A549 (cell line): ENCODE results near the gene GOSR2. TPM values are rescaled to one million over a fixed set of nuclear protein-coding genes. Genes with fewer than 3 reads are reported as not detected.

Experiments used
- ATAC-seq, 2 experiments: fragments of 200-7000 bp in 1 of 2; fragments of >200 bp in 1 of 2; cut with Nextera tagmentation in 1 of 2; cut with Tn5 transposase in 1 of 2; 3 replicates each; pipeline versions ENCODE4 v1.8.0 to v1.9.1; 2018 to 2020; ENCODE audit warnings: mild to moderate bottlenecking in 1 of 2, moderate library complexity in 1 of 2
- CTCF ChIA-PET: fragments of 300-600 bp; sonication (Branson Sonifier 250); formaldehyde crosslinking; extraction: SDS; loops from one replicate; lab custom pipeline; 2021; ENCODE audit warnings: antibody characterized with exemption, inconsistent platforms; lab: Yijun Ruan, JAX
- POLR2A ChIA-PET: fragments of 350-600 bp; formaldehyde crosslinking; extraction: SDS; loops from one replicate; lab custom pipeline; 2021; ENCODE audit warnings: antibody characterized with exemption, inconsistent platforms; lab: Yijun Ruan, JAX
- DNase-seq, 2 experiments: peaks; one replicate each; pipeline versions ENCODE4 v3.0.0 to v3.0.0-alpha.2; 2011 to 2016; ENCODE audit warnings: low read depth in 1 of 2, low spot score in 1 of 2
- FAIRE-seq: peaks from 2 replicates; lab custom pipeline; 2011; peaks lifted over from hg19 to GRCh38; lab: Jason Lieb, UNC
- H3K27ac ChIP-seq, 2 experiments: fragments of >200 bp; sonication (Bioruptor Twin); formaldehyde crosslinking; 3 replicates each; pipeline ENCODE4 v1.5.1; 2016 to 2017
- H3K4me1 ChIP-seq: fragments of >200 bp; sonication (Bioruptor Twin); formaldehyde crosslinking; 3 replicates; pipeline ENCODE4 v1.6.1; 2016
- H3K4me2 ChIP-seq: fragments of >200 bp; sonication (Bioruptor Twin); formaldehyde crosslinking; 3 replicates; pipeline ENCODE4 v1.6.1; 2016
- H3K4me3 ChIP-seq: fragments of >200 bp; sonication (Bioruptor Twin); formaldehyde crosslinking; 3 replicates; pipeline ENCODE4 v1.5.1; 2016
- H3K9me3 ChIP-seq: fragments of >200 bp; sonication (Bioruptor Twin); formaldehyde crosslinking; 3 replicates; pipeline ENCODE4 v1.6.1; 2016
- CEBPB ChIP-seq, 2 experiments: fragments of >200 bp in 1 of 2; sonication (Bioruptor Twin) in 1 of 2; formaldehyde crosslinking in 1 of 2; IDR thresholded peaks; 2 replicates each; pipeline ENCODE4 v1.6.1; 2012 to 2016
- CHD2 ChIP-seq: fragments of 150-350 bp; IDR thresholded peaks from 2 replicates; pipeline ENCODE4 v1.6.1; 2014; ENCODE audit warnings: low read length; ENCODE audit not compliant: partially characterized antibody
- EHF ChIP-seq: fragments of 250-450 bp; sonication (Bioruptor Pico); IDR thresholded peaks from 2 replicates; pipeline ENCODE4 v1.5.0; 2020; ENCODE audit warnings: mild to moderate bottlenecking
- EP300 ChIP-seq, 2 experiments: fragments of >200 bp; sonication (Bioruptor Twin); formaldehyde crosslinking; IDR thresholded peaks; 2 replicates in 1 of 2; 3 replicates in 1 of 2; pipeline ENCODE4 v1.6.1; 2016 to 2017
- FOSB ChIP-seq: fragments of 250-450 bp; sonication (Bioruptor Pico); IDR thresholded peaks from 2 replicates; pipeline ENCODE4 v1.5.0; 2020; ENCODE audit warnings: mild to moderate bottlenecking, moderate library complexity
- HDAC2 ChIP-seq: fragments of 200-600 bp; sonication (generic); IDR thresholded peaks from 2 replicates; pipeline ENCODE4 v1.6.1; 2016
- JUN ChIP-seq, 2 experiments: fragments of >200 bp; sonication (Bioruptor Twin); formaldehyde crosslinking; IDR thresholded peaks; 2 replicates in 1 of 2; 3 replicates in 1 of 2; pipeline ENCODE4 v1.6.1; 2016 to 2017
- JUNB ChIP-seq: fragments of >200 bp; sonication (Bioruptor Twin); formaldehyde crosslinking; IDR thresholded peaks from 2 replicates; pipeline ENCODE4 v1.6.1; 2016
- KDM1A ChIP-seq: fragments of 200-600 bp; sonication (generic); IDR thresholded peaks from 2 replicates; pipeline ENCODE4 v1.6.1; 2016; ENCODE audit warnings: low read depth, mild to moderate bottlenecking
- MYC ChIP-seq: IDR thresholded peaks from 2 replicates; pipeline ENCODE4 v1.6.1; 2012; ENCODE audit warnings: mild to moderate bottlenecking, inconsistent platforms, low read length, improper control_type of control experiment, borderline replicate concordance
- NFE2L2 ChIP-seq: fragments of 150-350 bp; conservative IDR thresholded peaks from 2 replicates; pipeline ENCODE4 v1.6.1; 2014; ENCODE audit warnings: low read length
- NR3C1 ChIP-seq: fragments of >200 bp; sonication (Bioruptor Twin); formaldehyde crosslinking; IDR thresholded peaks from 3 replicates; pipeline ENCODE4 v1.6.1; 2017
- POLR2A ChIP-seq: IDR thresholded peaks from 2 replicates; pipeline ENCODE4 v1.6.1; 2012; ENCODE audit warnings: mild to moderate bottlenecking, low read length
- RAD21 ChIP-seq, 2 experiments: fragments of >200 bp in 1 of 2; sonication (Bioruptor Twin) in 1 of 2; formaldehyde crosslinking in 1 of 2; IDR thresholded peaks in 1 of 2; conservative IDR thresholded peaks in 1 of 2; 2 replicates in 1 of 2; 3 replicates in 1 of 2; pipeline ENCODE4 v1.6.1; 2012 to 2018; ENCODE audit warnings: inconsistent platforms in 1 of 2
- RCOR1 ChIP-seq: fragments of 150-350 bp; IDR thresholded peaks from 2 replicates; pipeline ENCODE4 v1.6.1; 2014; ENCODE audit warnings: antibody characterized with exemption, low read length, low read depth
- SREBF2 ChIP-seq: fragments of 450-650 bp; IDR thresholded peaks from 2 replicates; pipeline ENCODE4 v1.6.1; 2014; ENCODE audit warnings: mild to moderate bottlenecking, moderate library complexity
- TFCP2L1 ChIP-seq: fragments of 250-450 bp; sonication (Bioruptor Pico); IDR thresholded peaks from 2 replicates; pipeline ENCODE4 v1.5.0; 2021; ENCODE audit warnings: mild to moderate bottlenecking
- ZC3H11A ChIP-seq: fragments of 450-650 bp; IDR thresholded peaks from 2 replicates; pipeline ENCODE4 v1.6.1; 2014; ENCODE audit warnings: antibody characterized with exemption, mild to moderate bottlenecking
- ZFP36 ChIP-seq: fragments of 450-650 bp; IDR thresholded peaks from 2 replicates; pipeline ENCODE4 v1.6.1; 2014; ENCODE audit warnings: borderline replicate concordance; ENCODE audit not compliant: partially characterized antibody
- ZSCAN20 ChIP-seq: fragments of 250-450 bp; sonication (Bioruptor Pico); IDR thresholded peaks from 2 replicates; pipeline ENCODE4 v1.8.0; 2022; ENCODE audit warnings: mild to moderate bottlenecking, moderate library complexity
- WGBS: methylation state at CpG from one replicate; pipeline ENCODE4 v1.1.6; 2017; ENCODE audit errors: missing lambda C conversion rate; 5-methylcytosine and 5-hydroxymethylcytosine counted together
- polyA plus RNA-seq, 4 experiments: library from polyadenylated mRNA; depleted of rRNA in 3 of 4; stranded (reverse); fragments of >200 nt; fragmentation: RNase III in 1 of 4; extraction: RNeasy Plus Mini Kit Qiagen cat#74134 plus additional on column Dnase treatment in 1 of 4; gene quantifications; 2 replicates in 3 of 4; 3 replicates in 1 of 4; pipeline ENCODE4 v1.2.3, GENCODE V29; 2011 to 2017
- TF ChIP-seq, protein P1 (sequence below): IDR thresholded peaks from 2 replicates; pipeline ENCODE4 v1.6.1; 2012
- TF ChIP-seq, protein P2 (sequence below): IDR thresholded peaks from 2 replicates; pipeline ENCODE4 v1.6.1; 2012; ENCODE audit warnings: low read depth, borderline replicate concordance
- TF ChIP-seq, protein P3 (sequence below): fragments of >200 bp; sonication (Bioruptor Twin); formaldehyde crosslinking; IDR thresholded peaks from 2 replicates; pipeline ENCODE4 v1.6.1; 2016
- TF ChIP-seq, protein P4 (sequence below): fragments of 250-450 bp; sonication (Bioruptor Pico); IDR thresholded peaks from 2 replicates; pipeline ENCODE4 v1.5.0; 2020; ENCODE audit warnings: low read depth, mild to moderate bottlenecking, moderate library complexity
- TF ChIP-seq, protein P5 (sequence below): fragments of 200-600 bp; sonication (generic); IDR thresholded peaks from 2 replicates; pipeline ENCODE4 v1.6.1; 2016; ENCODE audit warnings: antibody characterized with exemption, mild to moderate bottlenecking, moderate library complexity
- TF ChIP-seq, protein P6 (sequence below): fragments of 450-650 bp; IDR thresholded peaks from 2 replicates; pipeline ENCODE4 v1.6.1; 2014; ENCODE audit warnings: antibody characterized with exemption
- TF ChIP-seq, protein P7 (sequence below): fragments of >200 bp; sonication (Bioruptor Twin); formaldehyde crosslinking; IDR thresholded peaks from 3 replicates; pipeline ENCODE4 v1.5.1; 2016

The GOSR2 gene
- polyA plus RNA-seq, 2 of the 4 experiments (the other 2 are of a cell fraction): 36.9 to 68.3 TPM

DNA sequence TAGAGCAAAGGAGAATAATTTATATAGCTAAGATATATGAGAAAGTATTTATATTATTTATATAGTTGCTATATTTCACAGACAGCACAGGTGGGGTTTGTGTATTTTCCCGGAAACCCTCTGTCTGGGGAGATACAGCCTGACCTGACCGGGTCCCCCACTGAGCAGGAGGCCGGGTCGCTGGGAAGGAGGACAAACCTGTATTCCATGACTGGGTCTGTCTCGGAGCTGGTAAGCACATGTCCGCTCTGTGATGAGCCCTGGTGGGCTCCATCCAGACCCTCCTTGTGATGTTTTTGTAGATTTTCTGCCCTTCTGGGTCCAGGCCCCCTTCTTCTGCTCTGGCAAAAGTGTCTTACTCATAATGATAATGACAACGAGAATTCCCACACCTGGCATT, 43.9 kb upstream of the GOSR2 start:
- no peak for ATAC-seq
- Histone ChIP-seq H3K4me3 (no peak overlapping the region), H3K9me3 (no peaks in the 10 kb centered on the region), H3K27ac (no peak overlapping the region), H3K4me1 (no peaks in the 10 kb centered on the region), H3K4me2 (no peak overlapping the region)
- 63% methylated on average over 7 of the region's 7 CpGs for WGBS
- DNase-seq: no peak
- ChIA-PET POLR2A (no interaction called here), CTCF (interaction anchor here (2.9 kb wide), 1 partner anchor 63 kb away, joined by 11 read pairs; no protein-coding TSS in a partner anchor)
- TF ChIP-seq CEBPB (IDR thresholded peaks at IDR 0.05) (no peak), HDAC2 (no peak)
- TF ChIP-seq, protein P1, sequence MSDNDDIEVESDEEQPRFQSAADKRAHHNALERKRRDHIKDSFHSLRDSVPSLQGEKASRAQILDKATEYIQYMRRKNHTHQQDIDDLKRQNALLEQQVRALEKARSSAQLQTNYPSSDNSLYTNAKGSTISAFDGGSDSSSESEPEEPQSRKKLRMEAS: no peak
- TF ChIP-seq, protein P2, sequence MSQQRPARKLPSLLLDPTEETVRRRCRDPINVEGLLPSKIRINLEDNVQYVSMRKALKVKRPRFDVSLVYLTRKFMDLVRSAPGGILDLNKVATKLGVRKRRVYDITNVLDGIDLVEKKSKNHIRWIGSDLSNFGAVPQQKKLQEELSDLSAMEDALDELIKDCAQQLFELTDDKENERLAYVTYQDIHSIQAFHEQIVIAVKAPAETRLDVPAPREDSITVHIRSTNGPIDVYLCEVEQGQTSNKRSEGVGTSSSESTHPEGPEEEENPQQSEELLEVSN: no peak
- no peak for FAIRE-seq

DNA sequence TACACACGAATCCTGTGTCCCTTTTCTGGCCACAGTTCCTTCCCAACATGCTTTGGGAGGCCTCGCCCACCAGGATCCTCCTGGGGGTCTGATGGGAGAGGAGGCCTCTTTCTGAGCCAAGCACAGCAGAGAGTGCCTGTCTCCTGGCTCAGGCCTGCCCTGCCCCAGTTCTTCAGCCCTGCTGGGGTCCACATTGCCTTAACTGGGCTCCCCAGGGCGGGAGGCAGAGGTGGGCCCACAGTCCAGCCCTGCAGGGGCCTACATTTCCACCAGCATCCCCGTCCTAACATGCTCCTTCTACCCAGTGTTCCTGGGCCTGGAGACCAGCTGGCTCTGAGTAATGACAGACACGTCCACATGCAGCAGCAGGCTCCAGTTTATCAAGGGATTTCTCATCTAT, 41.9 kb upstream of the GOSR2 start:
- WGBS: 27% methylated on average over 5 of the region's 5 CpGs
- ATAC-seq: no peak
- no peak overlapping the region for H3K4me2 ChIP-seq
- no peak for FAIRE-seq
- TF ChIP-seq ZC3H11A (no peak), JUN (IDR thresholded peaks at IDR 0.05) (no peak)
- TF ChIP-seq, protein P3, sequence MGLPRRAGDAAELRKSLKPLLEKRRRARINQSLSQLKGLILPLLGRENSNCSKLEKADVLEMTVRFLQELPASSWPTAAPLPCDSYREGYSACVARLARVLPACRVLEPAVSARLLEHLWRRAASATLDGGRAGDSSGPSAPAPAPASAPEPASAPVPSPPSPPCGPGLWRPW: no peak
- TF ChIP-seq, protein P4, sequence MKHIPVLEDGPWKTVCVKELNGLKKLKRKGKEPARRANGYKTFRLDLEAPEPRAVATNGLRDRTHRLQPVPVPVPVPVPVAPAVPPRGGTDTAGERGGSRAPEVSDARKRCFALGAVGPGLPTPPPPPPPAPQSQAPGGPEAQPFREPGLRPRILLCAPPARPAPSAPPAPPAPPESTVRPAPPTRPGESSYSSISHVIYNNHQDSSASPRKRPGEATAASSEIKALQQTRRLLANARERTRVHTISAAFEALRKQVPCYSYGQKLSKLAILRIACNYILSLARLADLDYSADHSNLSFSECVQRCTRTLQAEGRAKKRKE: no peak
- TF ChIP-seq, all 56 proteins: peak for 0
- ChIA-PET POLR2A (no interaction called here), CTCF (no interaction called here)
- Histone ChIP-seq H3K27ac (no peak overlapping the region), H3K4me3 (no peak overlapping the region), H3K9me3 (no peaks in the 10 kb centered on the region), H3K4me1 (no peaks in the 10 kb centered on the region)
- DNase-seq: no peak

DNA sequence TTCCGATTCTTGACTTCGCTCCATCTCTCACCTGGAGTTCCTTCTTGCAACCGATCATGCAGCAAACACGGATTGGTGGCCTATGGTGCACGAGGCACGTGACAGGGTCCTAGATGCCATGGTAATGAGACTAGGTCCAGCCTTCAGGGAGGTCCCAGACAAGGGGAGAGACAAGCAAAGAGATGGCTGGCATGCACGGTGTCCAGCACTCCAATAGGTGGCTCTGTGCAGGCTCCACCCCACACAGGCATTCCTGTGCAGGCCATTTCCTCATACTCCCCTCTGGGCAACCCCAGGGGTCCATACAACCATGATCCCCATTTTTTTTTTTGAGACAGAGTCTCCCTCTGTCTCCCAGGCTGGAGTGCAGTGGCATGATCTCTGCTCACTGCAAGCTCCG, 40.3 kb upstream of the GOSR2 start:
- H3K4me1 ChIP-seq: no peaks in the 10 kb centered on the region
- no peak overlapping the region for H3K4me3 ChIP-seq
- DNase-seq: no peak
- POLR2A ChIA-PET: no interaction called here
- FAIRE-seq: no peak
- H3K9me3 ChIP-seq: no peaks in the 10 kb centered on the region
- WGBS: 70% methylated on average over 8 of the region's 8 CpGs
- peak in 1 of 2 experiments; percentile 57; a peak in 3 of 6 replicates for ATAC-seq
- CTCF ChIA-PET: interaction anchor here (0.6 to 1.3 kb wide), 4 partner anchors 47 to 400 kb away, joined by 3 to 4 read pairs (median 4); no protein-coding TSS in a partner anchor
- H3K4me2 ChIP-seq: no peak overlapping the region
- no peak overlapping the region for H3K27ac ChIP-seq
- TF ChIP-seq RCOR1 (no peak), JUNB (no peak), FOSB (no peak), NR3C1 (no peak), EHF (CRISPR knock-in tag) (no peak), SREBF2 (no peak), EP300 (IDR thresholded peaks at IDR 0.05) (no peak), TFCP2L1 (CRISPR knock-in tag) (no peak), MYC (no peak), POLR2A (no peak), KDM1A (no peak), ZSCAN20 (CRISPR knock-in tag) (no peak), CHD2 (no peak), RAD21 (conservative IDR thresholded peaks at IDR 0.05 in 1 of 2, IDR thresholded peaks at IDR 0.05 in 1 of 2) (no peak), ZFP36 (no peak), NFE2L2 (no peak)
- TF ChIP-seq, protein P5, sequence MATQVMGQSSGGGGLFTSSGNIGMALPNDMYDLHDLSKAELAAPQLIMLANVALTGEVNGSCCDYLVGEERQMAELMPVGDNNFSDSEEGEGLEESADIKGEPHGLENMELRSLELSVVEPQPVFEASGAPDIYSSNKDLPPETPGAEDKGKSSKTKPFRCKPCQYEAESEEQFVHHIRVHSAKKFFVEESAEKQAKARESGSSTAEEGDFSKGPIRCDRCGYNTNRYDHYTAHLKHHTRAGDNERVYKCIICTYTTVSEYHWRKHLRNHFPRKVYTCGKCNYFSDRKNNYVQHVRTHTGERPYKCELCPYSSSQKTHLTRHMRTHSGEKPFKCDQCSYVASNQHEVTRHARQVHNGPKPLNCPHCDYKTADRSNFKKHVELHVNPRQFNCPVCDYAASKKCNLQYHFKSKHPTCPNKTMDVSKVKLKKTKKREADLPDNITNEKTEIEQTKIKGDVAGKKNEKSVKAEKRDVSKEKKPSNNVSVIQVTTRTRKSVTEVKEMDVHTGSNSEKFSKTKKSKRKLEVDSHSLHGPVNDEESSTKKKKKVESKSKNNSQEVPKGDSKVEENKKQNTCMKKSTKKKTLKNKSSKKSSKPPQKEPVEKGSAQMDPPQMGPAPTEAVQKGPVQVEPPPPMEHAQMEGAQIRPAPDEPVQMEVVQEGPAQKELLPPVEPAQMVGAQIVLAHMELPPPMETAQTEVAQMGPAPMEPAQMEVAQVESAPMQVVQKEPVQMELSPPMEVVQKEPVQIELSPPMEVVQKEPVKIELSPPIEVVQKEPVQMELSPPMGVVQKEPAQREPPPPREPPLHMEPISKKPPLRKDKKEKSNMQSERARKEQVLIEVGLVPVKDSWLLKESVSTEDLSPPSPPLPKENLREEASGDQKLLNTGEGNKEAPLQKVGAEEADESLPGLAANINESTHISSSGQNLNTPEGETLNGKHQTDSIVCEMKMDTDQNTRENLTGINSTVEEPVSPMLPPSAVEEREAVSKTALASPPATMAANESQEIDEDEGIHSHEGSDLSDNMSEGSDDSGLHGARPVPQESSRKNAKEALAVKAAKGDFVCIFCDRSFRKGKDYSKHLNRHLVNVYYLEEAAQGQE: no peak
- TF ChIP-seq, protein P6, sequence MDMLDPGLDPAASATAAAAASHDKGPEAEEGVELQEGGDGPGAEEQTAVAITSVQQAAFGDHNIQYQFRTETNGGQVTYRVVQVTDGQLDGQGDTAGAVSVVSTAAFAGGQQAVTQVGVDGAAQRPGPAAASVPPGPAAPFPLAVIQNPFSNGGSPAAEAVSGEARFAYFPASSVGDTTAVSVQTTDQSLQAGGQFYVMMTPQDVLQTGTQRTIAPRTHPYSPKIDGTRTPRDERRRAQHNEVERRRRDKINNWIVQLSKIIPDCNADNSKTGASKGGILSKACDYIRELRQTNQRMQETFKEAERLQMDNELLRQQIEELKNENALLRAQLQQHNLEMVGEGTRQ: no peak
- TF ChIP-seq, protein P7, sequence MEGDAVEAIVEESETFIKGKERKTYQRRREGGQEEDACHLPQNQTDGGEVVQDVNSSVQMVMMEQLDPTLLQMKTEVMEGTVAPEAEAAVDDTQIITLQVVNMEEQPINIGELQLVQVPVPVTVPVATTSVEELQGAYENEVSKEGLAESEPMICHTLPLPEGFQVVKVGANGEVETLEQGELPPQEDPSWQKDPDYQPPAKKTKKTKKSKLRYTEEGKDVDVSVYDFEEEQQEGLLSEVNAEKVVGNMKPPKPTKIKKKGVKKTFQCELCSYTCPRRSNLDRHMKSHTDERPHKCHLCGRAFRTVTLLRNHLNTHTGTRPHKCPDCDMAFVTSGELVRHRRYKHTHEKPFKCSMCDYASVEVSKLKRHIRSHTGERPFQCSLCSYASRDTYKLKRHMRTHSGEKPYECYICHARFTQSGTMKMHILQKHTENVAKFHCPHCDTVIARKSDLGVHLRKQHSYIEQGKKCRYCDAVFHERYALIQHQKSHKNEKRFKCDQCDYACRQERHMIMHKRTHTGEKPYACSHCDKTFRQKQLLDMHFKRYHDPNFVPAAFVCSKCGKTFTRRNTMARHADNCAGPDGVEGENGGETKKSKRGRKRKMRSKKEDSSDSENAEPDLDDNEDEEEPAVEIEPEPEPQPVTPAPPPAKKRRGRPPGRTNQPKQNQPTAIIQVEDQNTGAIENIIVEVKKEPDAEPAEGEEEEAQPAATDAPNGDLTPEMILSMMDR: no peak
